H1 (cell line): Measurements from ENCODE around the gene KIF1B. TPM values are rescaled to one million over a fixed set of nuclear protein-coding genes. Genes with fewer than 3 reads are reported as not detected.

Experiments used
- CTCF ChIA-PET: fragments of 300-600 bp; sonication (Branson Sonifier 250); formaldehyde crosslinking; loops from one replicate; lab custom pipeline; 2021; ENCODE audit not compliant: partially characterized antibody; lab: Charles Lee
- POLR2A ChIA-PET: fragments of 300-600 bp; sonication (Branson Sonifier 250); formaldehyde crosslinking; loops from one replicate; lab custom pipeline; 2021; ENCODE audit warnings: inconsistent platforms; ENCODE audit not compliant: partially characterized antibody; lab: Charles Lee
- DNase-seq, 2 experiments: peaks; one replicate each; pipeline versions ENCODE4 v3.0.0 to v3.0.0-alpha.2; 2010 to 2022; ENCODE audit warnings: low spot score in 2 of 2, low read depth in 1 of 2, mixed read lengths in 1 of 2
- FAIRE-seq: peaks from 2 replicates; lab custom pipeline; 2011; peaks lifted over from hg19 to GRCh38; lab: Jason Lieb, UNC
- H2AFZ ChIP-seq: 2 replicates; pipeline ENCODE4 v1.8.1; 2012; ENCODE audit warnings: low read length, inconsistent platforms
- H2AK5ac ChIP-seq: 2 replicates; pipeline ENCODE4 v1.6.1; 2013; ENCODE audit warnings: low read depth, low read length
- H2BK120ac ChIP-seq: replicated peaks from 2 replicates; pipeline ENCODE3; 2013; ENCODE audit warnings: low read depth, low read length, inconsistent platforms
- H2BK12ac ChIP-seq: 2 replicates; pipeline ENCODE4 v1.6.1; 2013; ENCODE audit warnings: low read depth, low read length
- H2BK15ac ChIP-seq: 2 replicates; pipeline ENCODE4 v1.6.1; 2013; ENCODE audit warnings: low read length
- H2BK20ac ChIP-seq: 2 replicates; pipeline ENCODE4 v1.6.1; 2013; ENCODE audit warnings: low read length
- H2BK5ac ChIP-seq: 2 replicates; pipeline ENCODE4 v1.6.1; 2013; ENCODE audit warnings: low read depth, low read length
- H3K14ac ChIP-seq: 2 replicates; pipeline ENCODE4 v1.6.1; 2013; ENCODE audit warnings: inconsistent platforms; ENCODE audit not compliant: insufficient read length
- H3K18ac ChIP-seq: 2 replicates; pipeline ENCODE4 v1.6.1; 2013; ENCODE audit warnings: low read length; ENCODE audit errors: extremely low read depth
- H3K23ac ChIP-seq: 2 replicates; pipeline ENCODE4 v1.6.1; 2013; ENCODE audit warnings: inconsistent platforms; ENCODE audit not compliant: insufficient read length
- H3K23me2 ChIP-seq: 2 replicates; pipeline ENCODE4 v1.6.1; 2013; ENCODE audit warnings: low read depth, low read length
- H3K27ac ChIP-seq: 2 replicates; pipeline ENCODE4 v1.6.1; 2011; ENCODE audit warnings: low read depth, low read length, inconsistent platforms
- H3K27me3 ChIP-seq, 4 experiments: replicated peaks in 1 of 4; 1 replicate in 1 of 4; 2 replicates in 3 of 4; pipeline versions ENCODE4 v1.6.1 to v1.8.1; 2011 to 2013; ENCODE audit warnings: low read length in 3 of 4, mild to moderate bottlenecking in 3 of 4, inconsistent platforms in 2 of 4, mixed read lengths in 2 of 4, moderate library complexity in 1 of 4; ENCODE audit not compliant: control insufficient read depth in 3 of 4, insufficient read depth in 3 of 4; ENCODE audit errors: extremely low read depth in 1 of 4
- H3K36me3 ChIP-seq, 4 experiments: 2 replicates each; pipeline versions ENCODE4 v1.6.1 to v1.8.1; 2011 to 2013; ENCODE audit warnings: mild to moderate bottlenecking in 4 of 4, low read length in 3 of 4, moderate library complexity in 2 of 4, control low read depth in 1 of 4, inconsistent platforms in 1 of 4; ENCODE audit not compliant: insufficient read depth in 4 of 4, control insufficient read depth in 2 of 4
- H3K4ac ChIP-seq: replicated peaks from 2 replicates; pipeline ENCODE3; 2013; ENCODE audit warnings: low read length, low read depth, mixed read lengths, inconsistent platforms; ENCODE audit not compliant: insufficient read length
- H3K4me1 ChIP-seq, 4 experiments: replicated peaks in 1 of 4; 1 replicate in 1 of 4; 2 replicates in 3 of 4; pipeline versions ENCODE4 v1.6.1 to v1.8.1; 2011 to 2013; ENCODE audit warnings: low read length in 3 of 4, inconsistent platforms in 2 of 4, mixed read lengths in 1 of 4; ENCODE audit not compliant: insufficient read depth in 4 of 4, control insufficient read depth in 3 of 4
- H3K4me2 ChIP-seq, 2 experiments: 2 replicates each; pipeline versions ENCODE4 v1.6.1 to v1.8.1; 2011 to 2013; ENCODE audit warnings: low read depth in 2 of 2, low read length in 2 of 2, control low read depth in 1 of 2, inconsistent platforms in 1 of 2, mild to moderate bottlenecking in 1 of 2; ENCODE audit not compliant: insufficient read depth in 1 of 2
- H3K4me3 ChIP-seq, 4 experiments: fragments of 200-600, 300-600 bp in 1 of 4; sonication (generic), shearing (Covaris generic), sonication (Bioruptor Twin) in 1 of 4; 2 replicates each; pipeline versions ENCODE4 v1.5.1 to v1.8.1; 2011 to 2016; ENCODE audit warnings: low read length in 4 of 4, low read depth in 3 of 4, control low read depth in 2 of 4, inconsistent platforms in 2 of 4, mild to moderate bottlenecking in 2 of 4, mixed read lengths in 1 of 4, moderate library complexity in 1 of 4; ENCODE audit not compliant: insufficient read depth in 2 of 4; ENCODE audit errors: extremely low read depth in 1 of 4
- H3K56ac ChIP-seq: replicated peaks from 2 replicates; pipeline ENCODE3; 2013; ENCODE audit warnings: low read depth, mild to moderate bottlenecking, mixed read lengths, low read length, inconsistent platforms; ENCODE audit not compliant: insufficient read length
- H3K79me1 ChIP-seq: 2 replicates; pipeline ENCODE4 v1.6.1; 2013; ENCODE audit warnings: low read depth, low read length, control low read depth
- H3K79me2 ChIP-seq, 2 experiments: 2 replicates each; pipeline versions ENCODE4 v1.6.1 to v1.8.1; 2012 to 2013; ENCODE audit warnings: low read length in 2 of 2, mild to moderate bottlenecking in 2 of 2, inconsistent platforms in 1 of 2; ENCODE audit not compliant: insufficient read depth in 2 of 2, control insufficient read depth in 1 of 2
- H3K9ac ChIP-seq, 4 experiments: replicated peaks in 1 of 4; 1 replicate in 1 of 4; 2 replicates in 3 of 4; pipeline versions ENCODE4 v1.6.1 to v1.8.1; 2011 to 2013; ENCODE audit warnings: low read depth in 3 of 4, low read length in 3 of 4, control low read depth in 2 of 4, mild to moderate bottlenecking in 2 of 4, moderate library complexity in 2 of 4, inconsistent platforms in 1 of 4; ENCODE audit errors: extremely low read depth in 1 of 4
- H3K9me3 ChIP-seq, 2 experiments: 2 replicates each; pipeline versions ENCODE4 v1.6.1 to v1.8.1; 2012 to 2013; ENCODE audit warnings: mild to moderate bottlenecking in 2 of 2, moderate library complexity in 2 of 2, control low read depth in 1 of 2, inconsistent platforms in 1 of 2, low read depth in 1 of 2, low read length in 1 of 2, mixed read lengths in 1 of 2; ENCODE audit not compliant: insufficient read depth in 2 of 2
- H4K20me1 ChIP-seq, 2 experiments: replicated peaks in 1 of 2; 2 replicates each; pipeline versions ENCODE3 to v1.8.1; 2011 to 2013; ENCODE audit warnings: inconsistent platforms in 2 of 2, low read length in 2 of 2, mild to moderate bottlenecking in 1 of 2; ENCODE audit not compliant: insufficient read depth in 2 of 2, control insufficient read depth in 1 of 2
- H4K5ac ChIP-seq: 2 replicates; pipeline ENCODE4 v1.6.1; 2013; ENCODE audit warnings: low read length, low read depth, mixed read lengths, inconsistent platforms; ENCODE audit not compliant: insufficient read length
- H4K8ac ChIP-seq: 2 replicates; pipeline ENCODE4 v1.8.0; 2013; ENCODE audit warnings: mild to moderate bottlenecking, moderate library complexity, low read length, inconsistent platforms; ENCODE audit not compliant: insufficient read depth; ENCODE audit errors: extremely low read depth
- H4K91ac ChIP-seq: replicated peaks from 2 replicates; pipeline ENCODE3; 2013; ENCODE audit warnings: low read length, mixed read lengths, inconsistent platforms; ENCODE audit not compliant: insufficient read length
- HDAC2 ChIP-seq, 2 experiments: fragments of 300-600 bp in 1 of 2; sonication (generic) in 1 of 2; IDR thresholded peaks; 2 replicates each; pipeline ENCODE4 v1.6.1; 2011 to 2012; ENCODE audit warnings: low read depth in 2 of 2, low read length in 2 of 2, mild to moderate bottlenecking in 2 of 2, moderate library complexity in 2 of 2, borderline replicate concordance in 1 of 2, inconsistent platforms in 1 of 2
- PHF8 ChIP-seq: fragments of 200-600 bp; sonication (generic); conservative IDR thresholded peaks from 2 replicates; pipeline ENCODE4 v1.7.1; 2012; ENCODE audit warnings: low read depth, mild to moderate bottlenecking, inconsistent platforms, low read length, moderate library complexity
- POU5F1 ChIP-seq: IDR thresholded peaks from 2 replicates; pipeline ENCODE4 v1.6.1; 2011; ENCODE audit warnings: low read depth, mild to moderate bottlenecking, low read length, moderate library complexity
- SP4 ChIP-seq: IDR thresholded peaks from 2 replicates; pipeline ENCODE4 v1.6.1; 2012; ENCODE audit warnings: low read length, inconsistent platforms
- TEAD4 ChIP-seq: IDR thresholded peaks from 2 replicates; pipeline ENCODE4 v1.6.1; 2012; ENCODE audit warnings: low read depth, low read length, inconsistent platforms, mixed read lengths
- ZNF274 ChIP-seq: IDR thresholded peaks from 2 replicates; pipeline ENCODE4 v1.7.0; 2012; ENCODE audit warnings: low read length, borderline replicate concordance; ENCODE audit errors: extremely low read depth
- WGBS, 2 experiments: shearing (Covaris generic) in 1 of 2; methylation state at CpG; one replicate each; pipeline versions ENCODE4 v1.1.6 to v1.1.7; 2013 to 2015; ENCODE audit warnings: low lambda C conversion rate in 2 of 2, mixed read lengths in 2 of 2, inconsistent platforms in 1 of 2, low coverage in 1 of 2, missing lambda C conversion rate in 1 of 2; ENCODE audit not compliant: insufficient replicate concordance in 2 of 2, insufficient coverage in 1 of 2, insufficient read length in 1 of 2; ENCODE audit errors: extremely low coverage in 1 of 2, missing lambda C conversion rate in 1 of 2; 5-methylcytosine and 5-hydroxymethylcytosine counted together
- polyA plus RNA-seq, 7 experiments: library from polyadenylated mRNA; depleted of rRNA in 3 of 7; stranded (reverse) in 5 of 7; unstranded in 2 of 7; fragments of >200 nt in 5 of 7; fragments of 200-250 nt in 2 of 7; gene quantifications; 1 replicate in 5 of 7; 2 replicates in 1 of 7; 4 replicates in 1 of 7; pipeline versions ENCODE4 v1.2.1 to v1.2.3, GENCODE V29; 2011 to 2013; ENCODE audit warnings: missing spikeins in 2 of 7, mixed read lengths in 2 of 7
- total RNA-seq: library from RNA; stranded (reverse); fragmentation: NEBNext Ultra II Directional; extraction: Animal tissue kit (Norgen Biotek cat#: 25700); gene quantifications from 2 replicates; pipeline ENCODE4 v1.2.1, GENCODE V29; 2021

The KIF1B gene
- total and polyA plus RNA-seq, 2 of the 8 experiments (the other 6 are each of a cell fraction or from before 2014, with no cell fraction given) = 39.1 to 74.2 TPM

- Histone ChIP-seq H2BK120ac (no peak overlapping the region), H3K23me2 (no peaks in the 10 kb centered on the region), H4K20me1 (peaks cover 4 to 6% of the 10 kb centered on the region in 2 experiments), H3K4me3 (no peak overlapping the region), H3K9me3 (no peaks in the 10 kb centered on the region), H2AK5ac (no peak overlapping the region), H3K4me2 (no peak overlapping the region), H2BK20ac (no peak overlapping the region), H2BK12ac (no peak overlapping the region), H3K36me3 (peaks cover 0 to 15% (median 0%) of the 10 kb centered on the region in 4 experiments; a peak in 2 of 8 replicates), H4K5ac (no peak overlapping the region), H4K8ac (no peak overlapping the region), H2BK5ac (no peak overlapping the region), H2AFZ (no peak overlapping the region), H3K14ac (no peak overlapping the region), H3K23ac (no peak overlapping the region), H3K79me2 (peaks cover 4 to 46% of the 10 kb centered on the region in 2 experiments; a peak in 3 of 4 replicates), H3K79me1 (peaks cover 4% of the 10 kb centered on the region; the same call in 1 of the 2 replicates), H3K4ac (no peak overlapping the region), H3K18ac (no peak overlapping the region), H4K91ac (no peak overlapping the region), H2BK15ac (no peak overlapping the region), H3K27ac (no peak overlapping the region), H3K9ac (no peak overlapping the region), H3K56ac (no peak overlapping the region), H3K27me3 (no peaks in the 10 kb centered on the region), H3K4me1 (no peaks in the 10 kb centered on the region)
- CTCF ChIA-PET = interaction anchor here (2.4 to 2.8 kb wide), 2 partner anchors 27 to 84 kb away, joined by 7 to 10 read pairs; partner anchors contain the start of gene KIF1B
- no peak for DNase-seq
- POLR2A ChIA-PET = interaction anchor here (0.6 kb wide), 1 partner anchor 12 kb away, joined by 3 read pairs; no protein-coding TSS in a partner anchor
- no peak for FAIRE-seq
- WGBS, 2 experiments = 93% methylated on average over 1 of the region's 1 CpG; no CpG with 5 or more reads in 1 of the 2 experiments
- no peak for TF ChIP-seq PHF8
- TF ChIP-seq HDAC2 (IDR thresholded peaks at IDR 0.05; ENCODE audit: borderline replicate concordance in 1 of 2, low read depth in 2 of 2, low read length in 2 of 2) = no peak
- no peak for TF ChIP-seq POU5F1
- TF ChIP-seq TEAD4 = no peak
- TF ChIP-seq SP4 = no peak
- no peak for TF ChIP-seq ZNF274
Observed at GRCh38 chr1:10237157-10237539, 26.8 kb downstream of the KIF1B start.
